ENCODE results near the gene SERPINA12.

Gene SERPINA12

GRCh38 chr14:94509356-94509755 lies at the start of gene SERPINA12:
Gene SERPINA12 (minus strand): TSS chr14:94509469. CDS start chr14:94498397, 11,072 bp downstream.
- in situ Hi-C loops (cut with MboI; ENCODE audit: low pct_unique_long_range_greater_than_20kb, low sequenced_read_pairs), result no loop called here
- DNase-seq, result no peak

GRCh38 chr14:94558842-94559241 lies 49.6 kb upstream of the SERPINA12 start:
- DNase-seq, result no peak
- in situ Hi-C loops (cut with MboI; ENCODE audit: low pct_unique_long_range_greater_than_20kb, low sequenced_read_pairs), result no loop called here

GRCh38 chr14:94557327-94557726 lies 48.1 kb upstream of the SERPINA12 start:
- in situ Hi-C loops (cut with MboI; ENCODE audit: low pct_unique_long_range_greater_than_20kb, low sequenced_read_pairs), result no loop called here

GRCh38 chr14:94555991-94556390 lies 46.7 kb upstream of the SERPINA12 start:
- no peak for DNase-seq
- in situ Hi-C loops (cut with MboI; ENCODE audit: low pct_unique_long_range_greater_than_20kb, low sequenced_read_pairs), result no loop called here

More at GRCh38 chr14:94557327-94557726, 48.1 kb upstream of the SERPINA12 start:
- DNase-seq, result no peak

- in situ Hi-C loops (cut with MboI; ENCODE audit: low pct_unique_long_range_greater_than_20kb, low sequenced_read_pairs), result no loop called here
- no peak for DNase-seq
These were observed 40.8 kb upstream of the SERPINA12 start for GRCh38 chr14:94550041-94550440.

GRCh38 chr14:94548999-94549985 lies 40.0 kb upstream of the SERPINA12 start:
- in situ Hi-C loops (cut with MboI; ENCODE audit: low pct_unique_long_range_greater_than_20kb, low sequenced_read_pairs), result no loop called here
- DNase-seq, result peak; percentile 68

- in situ Hi-C loops (cut with MboI; ENCODE audit: low pct_unique_long_range_greater_than_20kb, low sequenced_read_pairs), result no loop called here
- DNase-seq, result no peak
These were observed 39.1 kb upstream of the SERPINA12 start for GRCh38 chr14:94548131-94548998.

- DNase-seq, result no peak
- in situ Hi-C loops (cut with MboI; ENCODE audit: low pct_unique_long_range_greater_than_20kb, low sequenced_read_pairs), result no loop called here
These were observed 38.5 kb upstream of the SERPINA12 start for GRCh38 chr14:94547726-94548125.

GRCh38 chr14:94547151-94547680 lies 37.9 kb upstream of the SERPINA12 start:
- no peak for DNase-seq
- in situ Hi-C loops (cut with MboI; ENCODE audit: low pct_unique_long_range_greater_than_20kb, low sequenced_read_pairs), result no loop called here

- DNase-seq, result no peak
These were observed 36.0 kb upstream of the SERPINA12 start for GRCh38 chr14:94545131-94545841.

GRCh38 chr14:94544726-94545125 lies 35.5 kb upstream of the SERPINA12 start:
- in situ Hi-C loops (cut with MboI; ENCODE audit: low pct_unique_long_range_greater_than_20kb, low sequenced_read_pairs), result no loop called here
- DNase-seq, result no peak

More at GRCh38 chr14:94545131-94545841, 36.0 kb upstream of the SERPINA12 start:
- in situ Hi-C loops (cut with MboI; ENCODE audit: low pct_unique_long_range_greater_than_20kb, low sequenced_read_pairs), result no loop called here

- in situ Hi-C loops (cut with MboI; ENCODE audit: low pct_unique_long_range_greater_than_20kb, low sequenced_read_pairs), result no loop called here
- DNase-seq, result no peak
These were observed 34.3 kb upstream of the SERPINA12 start for GRCh38 chr14:94543449-94544124.

- no peak for DNase-seq
- in situ Hi-C loops (cut with MboI; ENCODE audit: low pct_unique_long_range_greater_than_20kb, low sequenced_read_pairs), result no loop called here
These were observed 33.7 kb upstream of the SERPINA12 start for GRCh38 chr14:94542811-94543440.

GRCh38 chr14:94542111-94542810 lies 33.0 kb upstream of the SERPINA12 start:
- in situ Hi-C loops (cut with MboI; ENCODE audit: low pct_unique_long_range_greater_than_20kb, low sequenced_read_pairs), result no loop called here
- DNase-seq, result no peak

- in situ Hi-C loops (cut with MboI; ENCODE audit: low pct_unique_long_range_greater_than_20kb, low sequenced_read_pairs), result no loop called here
- DNase-seq, result no peak
These were observed 32.1 kb upstream of the SERPINA12 start for GRCh38 chr14:94541234-94541975.

GRCh38 chr14:94540031-94540794 lies 30.9 kb upstream of the SERPINA12 start:
- no peak for DNase-seq
- in situ Hi-C loops (cut with MboI; ENCODE audit: low pct_unique_long_range_greater_than_20kb, low sequenced_read_pairs), result no loop called here

Measured in KBM-7 (cell line).